ENCODE data around the gene MMP13.

DNA sequence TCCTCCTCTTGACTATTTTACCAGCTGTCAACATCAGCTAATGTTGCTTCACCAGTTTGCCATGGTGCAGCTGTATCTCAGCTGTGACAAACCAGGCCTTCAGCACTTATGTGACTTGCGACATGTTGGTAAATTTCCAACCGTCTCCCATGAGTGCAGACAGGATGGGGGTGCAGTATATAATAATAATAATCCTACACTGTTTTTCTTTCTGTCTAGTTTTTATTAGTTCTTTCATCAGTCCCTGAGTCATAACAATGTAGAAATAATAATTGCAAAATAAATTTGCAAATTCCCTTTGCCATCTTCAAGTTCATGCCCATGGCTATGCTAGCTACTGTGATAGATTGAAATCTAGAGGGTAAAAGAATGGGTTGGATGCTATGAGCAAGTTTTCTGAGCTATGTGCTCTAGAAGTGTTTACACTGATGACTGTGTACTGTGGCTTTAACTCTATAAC is 4.9 kb downstream of the MMP13 start:
- TF ChIP-seq JUN (IDR thresholded peaks at IDR 0.05; ENCODE audit: borderline replicate concordance, insufficient read depth, insufficient read length, low read depth) (no peak), CTCF (IDR thresholded peaks at IDR 0.05; ENCODE audit: extremely low read depth in 1 of 2, insufficient read depth in 1 of 2, low read depth in 1 of 2, low read length in 2 of 2) (no peak)

Measured in endothelial cell of umbilical vein (primary cell).